K562 (cell line): ENCODE measurements around the gene LMNTD2.
A peak's percentile ranks its signal among the peaks of the same experiment; 100 is the strongest.

Experiments used
- AFF4 ChIP-seq: sonication (generic); formaldehyde crosslinking; IDR thresholded peaks from 2 replicates; pipeline ENCODE4 v1.8.0; 2023; ENCODE audit warnings: mild to moderate bottlenecking, missing genetic modification reagents
- DACH1 ChIP-seq: fragments of 450-650 bp; IDR thresholded peaks from 2 replicates; pipeline ENCODE4 v1.6.1; 2018; ENCODE audit not compliant: partially characterized antibody
- DIDO1 ChIP-seq: fragments of 450-650 bp; IDR thresholded peaks from 2 replicates; pipeline ENCODE4 v1.6.1; 2016; ENCODE audit warnings: low read depth, missing biosample characterization, missing genetic modification characterization
- E2F3 ChIP-seq: fragments of 250-450 bp; sonication (Bioruptor Pico); IDR thresholded peaks from 2 replicates; pipeline ENCODE4 v1.4.0; 2020; ENCODE audit warnings: mild to moderate bottlenecking
- E2F4 ChIP-seq: sonication (generic); formaldehyde crosslinking; IDR thresholded peaks from 2 replicates; pipeline ENCODE4 v1.8.0; 2022; ENCODE audit warnings: mild to moderate bottlenecking, low read depth, missing genetic modification reagents
- MYC ChIP-seq, 2 experiments: fragments of 250-450 bp in 1 of 2; sonication (Bioruptor Pico) in 1 of 2; IDR thresholded peaks; 2 replicates each; pipeline versions ENCODE4 v1.5.1 to v1.6.1; 2012 to 2021; ENCODE audit warnings: low read depth in 2 of 2, borderline replicate concordance in 1 of 2, improper control_type of control experiment in 1 of 2, low read length in 1 of 2, mild to moderate bottlenecking in 1 of 2, moderate library complexity in 1 of 2
- POLR2AphosphoS5 ChIP-seq: IDR thresholded peaks from 2 replicates; pipeline ENCODE4 v1.6.1; 2011; ENCODE audit warnings: mild to moderate bottlenecking, low read depth, low read length, moderate library complexity; ENCODE audit not compliant: control insufficient read depth, insufficient read depth
- RAD21 ChIP-seq, 2 experiments: fragments of 250-450 bp in 1 of 2; fragments of 450-650 bp in 1 of 2; sonication (Bioruptor Pico) in 1 of 2; formaldehyde crosslinking in 1 of 2; IDR thresholded peaks in 1 of 2; conservative IDR thresholded peaks in 1 of 2; 2 replicates each; pipeline versions ENCODE4 v1.4.0 to v1.8.0; 2020 to 2022; ENCODE audit warnings: mild to moderate bottlenecking in 2 of 2, moderate library complexity in 1 of 2
- SIRT6 ChIP-seq: IDR thresholded peaks from one replicate; pipeline ENCODE4 v1.6.1; 2012; ENCODE audit warnings: low read depth, mild to moderate bottlenecking, control low read depth, inconsistent platforms, low read length, moderate library complexity
- SMARCE1 ChIP-seq: fragments of 450-650 bp; IDR thresholded peaks from 2 replicates; pipeline ENCODE4 v1.7.1; 2016; ENCODE audit warnings: mild to moderate bottlenecking
- SPI1 ChIP-seq: IDR thresholded peaks from 2 replicates; pipeline ENCODE4 v1.6.1; 2011; ENCODE audit warnings: low read depth, low read length, control low read depth, borderline replicate concordance
- TBL1XR1 ChIP-seq, 2 experiments: IDR thresholded peaks; 2 replicates each; pipeline ENCODE4 v1.6.1; 2012; ENCODE audit warnings: improper control_type of control experiment in 2 of 2, low read length in 2 of 2, mild to moderate bottlenecking in 1 of 2
- ZFX ChIP-seq: sonication (generic); formaldehyde crosslinking; IDR thresholded peaks from 2 replicates; pipeline ENCODE4 v1.8.0; 2022; ENCODE audit warnings: mild to moderate bottlenecking, missing genetic modification reagents, moderate library complexity
- TF ChIP-seq, protein P1 (sequence below), 3 experiments: IDR thresholded peaks in 2 of 3; conservative IDR thresholded peaks in 1 of 3; 2 replicates each; pipeline ENCODE4 v1.5.1; 2011 to 2012; ENCODE audit warnings: low read length in 3 of 3, mild to moderate bottlenecking in 3 of 3, control low read depth in 2 of 3, improper control_type of control experiment in 1 of 3, inconsistent platforms in 1 of 3, low read depth in 1 of 3, mixed read lengths in 1 of 3, moderate library complexity in 1 of 3; ENCODE audit not compliant: insufficient read depth in 2 of 3

- TF ChIP-seq, protein P1, sequence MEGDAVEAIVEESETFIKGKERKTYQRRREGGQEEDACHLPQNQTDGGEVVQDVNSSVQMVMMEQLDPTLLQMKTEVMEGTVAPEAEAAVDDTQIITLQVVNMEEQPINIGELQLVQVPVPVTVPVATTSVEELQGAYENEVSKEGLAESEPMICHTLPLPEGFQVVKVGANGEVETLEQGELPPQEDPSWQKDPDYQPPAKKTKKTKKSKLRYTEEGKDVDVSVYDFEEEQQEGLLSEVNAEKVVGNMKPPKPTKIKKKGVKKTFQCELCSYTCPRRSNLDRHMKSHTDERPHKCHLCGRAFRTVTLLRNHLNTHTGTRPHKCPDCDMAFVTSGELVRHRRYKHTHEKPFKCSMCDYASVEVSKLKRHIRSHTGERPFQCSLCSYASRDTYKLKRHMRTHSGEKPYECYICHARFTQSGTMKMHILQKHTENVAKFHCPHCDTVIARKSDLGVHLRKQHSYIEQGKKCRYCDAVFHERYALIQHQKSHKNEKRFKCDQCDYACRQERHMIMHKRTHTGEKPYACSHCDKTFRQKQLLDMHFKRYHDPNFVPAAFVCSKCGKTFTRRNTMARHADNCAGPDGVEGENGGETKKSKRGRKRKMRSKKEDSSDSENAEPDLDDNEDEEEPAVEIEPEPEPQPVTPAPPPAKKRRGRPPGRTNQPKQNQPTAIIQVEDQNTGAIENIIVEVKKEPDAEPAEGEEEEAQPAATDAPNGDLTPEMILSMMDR (IDR thresholded peaks at IDR 0.05 in 2 of 3, conservative IDR thresholded peaks at IDR 0.05 in 1 of 3; ENCODE audit: insufficient read depth in 2 of 3, low read depth in 1 of 3, low read length in 3 of 3) = peak in 2 of 3 experiments; percentile 62 to 74; a peak in 5 of 6 replicates
- TF ChIP-seq MYC (IDR thresholded peaks at IDR 0.05; ENCODE audit: low read depth, low read length) (peak; percentile 24; the same call in 1 of the 2 replicates), MYC (CRISPR knock-in tag; IDR thresholded peaks at IDR 0.05; ENCODE audit: borderline replicate concordance, low read depth) (no peak), E2F4 (CRISPR knock-in tag) (no peak), DIDO1 (tag) (no peak), E2F3 (CRISPR knock-in tag) (no peak), POLR2AphosphoS5 (no peak), SPI1 (peak; percentile 49; the same call in 1 of the 2 replicates), ZFX (no peak; the same call in 1 of the 2 replicates), AFF4 (CRISPR knock-in tag) (no peak), RAD21 (CRISPR knock-in tag; conservative IDR thresholded peaks at IDR 0.05 in 1 of 2, IDR thresholded peaks at IDR 0.05 in 1 of 2) (peak in 1 of 2 experiments; percentile 49; a peak in 2 of 4 replicates), SMARCE1 (no peak), DACH1 (no peak), TBL1XR1 (IDR thresholded peaks at IDR 0.05; ENCODE audit: low read length in 2 of 2) (no peak), SIRT6 (no peak)
These were observed 5.9 kb downstream of the LMNTD2 start for GRCh38 chr11:554428-555226.
